ENCODE data around the gene ILRUN.
"Not testable (repeated sequence)": the region's sequence is repeated elsewhere in the genome, so short reads cannot be mapped to it uniquely, and the experiment has no call there.

The ILRUN gene

GRCh38 chr6:34696189-34696738 lies 303 bp downstream of the ILRUN start:
- Histone ChIP-seq H3K9me3 (replicated peaks; ENCODE audit: low read length) (no peaks in the 10 kb centered on the region), H3K4me3 (ENCODE audit: low read length) (peak overlapping the region; percentile 96), H3K4me2 (ENCODE audit: low read length) (peak overlapping the region; percentile 87), H3K27me3 (ENCODE audit: control insufficient read depth, insufficient read depth, low read length) (no peaks in the 10 kb centered on the region), H3K36me3 (ENCODE audit: insufficient read depth, low read length) (peaks cover 3% of the 10 kb centered on the region), H3K9ac (ENCODE audit: low read depth, low read length) (peak overlapping the region; percentile 97), H3K4me1 (ENCODE audit: control insufficient read depth, insufficient read depth, low read length) (peaks cover 10% of the 10 kb centered on the region)

GRCh38 chr6:34695729-34696188 lies 808 bp downstream of the ILRUN start:
- H3K4me3 ChIP-seq (ENCODE audit: low read length), result peak overlapping the region; percentile 96
- peak overlapping the region; percentile 97 for H3K9ac ChIP-seq (ENCODE audit: low read depth, low read length)
- H3K9me3 ChIP-seq (replicated peaks; ENCODE audit: low read length), result no peaks in the 10 kb centered on the region
- H3K27me3 ChIP-seq (ENCODE audit: control insufficient read depth, insufficient read depth, low read length), result no peaks in the 10 kb centered on the region
- peak overlapping the region; percentile 87 for H3K4me2 ChIP-seq (ENCODE audit: low read length)
- H3K36me3 ChIP-seq (ENCODE audit: insufficient read depth, low read length), result peaks cover 3% of the 10 kb centered on the region
- peaks cover 10% of the 10 kb centered on the region for H3K4me1 ChIP-seq (ENCODE audit: control insufficient read depth, insufficient read depth, low read length)

- Histone ChIP-seq H3K27me3 (ENCODE audit: control insufficient read depth, insufficient read depth, low read length) (no peaks in the 10 kb centered on the region), H3K9me3 (replicated peaks; ENCODE audit: low read length) (no peaks in the 10 kb centered on the region), H3K4me2 (ENCODE audit: low read length) (no peak overlapping the region), H3K36me3 (ENCODE audit: insufficient read depth, low read length) (peaks cover 3% of the 10 kb centered on the region), H3K9ac (ENCODE audit: low read depth, low read length) (no peak overlapping the region), H3K4me3 (ENCODE audit: low read length) (no peak overlapping the region), H3K4me1 (ENCODE audit: control insufficient read depth, insufficient read depth, low read length) (peaks cover 10% of the 10 kb centered on the region)
Measured at GRCh38 chr6:34692280-34692679, 4.3 kb downstream of the ILRUN start.

GRCh38 chr6:34689742-34690141 lies 6.8 kb downstream of the ILRUN start:
- Histone ChIP-seq H3K27me3 (ENCODE audit: control insufficient read depth, insufficient read depth, low read length) (no peaks in the 10 kb centered on the region), H3K4me2 (ENCODE audit: low read length) (no peak overlapping the region), H3K9me3 (replicated peaks; ENCODE audit: low read length) (no peaks in the 10 kb centered on the region), H3K36me3 (ENCODE audit: insufficient read depth, low read length) (peaks cover 3% of the 10 kb centered on the region), H3K9ac (ENCODE audit: low read depth, low read length) (no peak overlapping the region), H3K4me3 (ENCODE audit: low read length) (no peak overlapping the region), H3K4me1 (ENCODE audit: control insufficient read depth, insufficient read depth, low read length) (peaks cover 4% of the 10 kb centered on the region)

- H3K4me1 ChIP-seq (ENCODE audit: control insufficient read depth, insufficient read depth, low read length), result peaks cover 3% of the 10 kb centered on the region
- H3K27me3 ChIP-seq (ENCODE audit: control insufficient read depth, insufficient read depth, low read length), result no peaks in the 10 kb centered on the region
- H3K9me3 ChIP-seq (replicated peaks; ENCODE audit: low read length), result no peaks in the 10 kb centered on the region
- H3K4me2 ChIP-seq (ENCODE audit: low read length), result no peak overlapping the region
- no peak overlapping the region for H3K4me3 ChIP-seq (ENCODE audit: low read length)
- H3K9ac ChIP-seq (ENCODE audit: low read depth, low read length), result no peak overlapping the region
- peaks cover 3% of the 10 kb centered on the region for H3K36me3 ChIP-seq (ENCODE audit: insufficient read depth, low read length)
Measured at GRCh38 chr6:34688956-34689355, 7.6 kb downstream of the ILRUN start.

GRCh38 chr6:34684919-34685318 lies 11.6 kb downstream of the ILRUN start:
- Histone ChIP-seq H3K9ac (ENCODE audit: low read depth, low read length) (no peak overlapping the region), H3K9me3 (replicated peaks; ENCODE audit: low read length) (no peaks in the 10 kb centered on the region), H3K4me2 (ENCODE audit: low read length) (no peak overlapping the region), H3K27me3 (ENCODE audit: control insufficient read depth, insufficient read depth, low read length) (no peaks in the 10 kb centered on the region), H3K4me1 (ENCODE audit: control insufficient read depth, insufficient read depth, low read length) (peaks cover 13% of the 10 kb centered on the region), H3K36me3 (ENCODE audit: insufficient read depth, low read length) (no peaks in the 10 kb centered on the region), H3K4me3 (ENCODE audit: low read length) (no peak overlapping the region)

- Histone ChIP-seq H3K4me2 (ENCODE audit: low read length) (no peak overlapping the region), H3K4me1 (ENCODE audit: control insufficient read depth, insufficient read depth, low read length) (peaks cover 19% of the 10 kb centered on the region), H3K36me3 (ENCODE audit: insufficient read depth, low read length) (no peaks in the 10 kb centered on the region), H3K27me3 (ENCODE audit: control insufficient read depth, insufficient read depth, low read length) (no peaks in the 10 kb centered on the region), H3K9ac (ENCODE audit: low read depth, low read length) (no peak overlapping the region), H3K4me3 (ENCODE audit: low read length) (no peak overlapping the region), H3K9me3 (replicated peaks; ENCODE audit: low read length) (no peaks in the 10 kb centered on the region)
Measured at GRCh38 chr6:34684364-34684763, 12.2 kb downstream of the ILRUN start.

- no peak overlapping the region for H3K9ac ChIP-seq (ENCODE audit: low read depth, low read length)
- no peaks in the 10 kb centered on the region for H3K9me3 ChIP-seq (replicated peaks; ENCODE audit: low read length)
- peaks cover 19% of the 10 kb centered on the region for H3K4me1 ChIP-seq (ENCODE audit: control insufficient read depth, insufficient read depth, low read length)
- H3K4me3 ChIP-seq (ENCODE audit: low read length), result no peak overlapping the region
- no peaks in the 10 kb centered on the region for H3K36me3 ChIP-seq (ENCODE audit: insufficient read depth, low read length)
- H3K27me3 ChIP-seq (ENCODE audit: control insufficient read depth, insufficient read depth, low read length), result no peaks in the 10 kb centered on the region
- peak overlapping the region; percentile 36 for H3K4me2 ChIP-seq (ENCODE audit: low read length)
Measured at GRCh38 chr6:34680802-34681515, 15.6 kb downstream of the ILRUN start.

GRCh38 chr6:34680313-34680712 lies 16.3 kb downstream of the ILRUN start:
- H3K4me1 ChIP-seq (ENCODE audit: control insufficient read depth, insufficient read depth, low read length), result peaks cover 19% of the 10 kb centered on the region
- H3K4me2 ChIP-seq (ENCODE audit: low read length); H3K9me3 ChIP-seq (replicated peaks; ENCODE audit: low read length); H3K9ac ChIP-seq (ENCODE audit: low read depth, low read length); H3K4me3 ChIP-seq (ENCODE audit: low read length); H3K36me3 ChIP-seq (ENCODE audit: insufficient read depth, low read length); H3K27me3 ChIP-seq (ENCODE audit: control insufficient read depth, insufficient read depth, low read length): not testable (repeated sequence)

GRCh38 chr6:34679552-34680253 lies 16.9 kb downstream of the ILRUN start:
- no peak overlapping the region for H3K9ac ChIP-seq (ENCODE audit: low read depth, low read length)
- H3K4me3 ChIP-seq (ENCODE audit: low read length), result no peak overlapping the region
- no peaks in the 10 kb centered on the region for H3K27me3 ChIP-seq (ENCODE audit: control insufficient read depth, insufficient read depth, low read length)
- H3K9me3 ChIP-seq (replicated peaks; ENCODE audit: low read length), result no peaks in the 10 kb centered on the region
- no peaks in the 10 kb centered on the region for H3K36me3 ChIP-seq (ENCODE audit: insufficient read depth, low read length)
- peaks cover 19% of the 10 kb centered on the region for H3K4me1 ChIP-seq (ENCODE audit: control insufficient read depth, insufficient read depth, low read length)
- H3K4me2 ChIP-seq (ENCODE audit: low read length), result no peak overlapping the region

GRCh38 chr6:34676140-34676539 lies 20.4 kb downstream of the ILRUN start:
- Histone ChIP-seq H3K27me3 (ENCODE audit: control insufficient read depth, insufficient read depth, low read length) (no peaks in the 10 kb centered on the region), H3K4me1 (ENCODE audit: control insufficient read depth, insufficient read depth, low read length) (peaks cover 42% of the 10 kb centered on the region), H3K9me3 (replicated peaks; ENCODE audit: low read length) (no peaks in the 10 kb centered on the region), H3K9ac (ENCODE audit: low read depth, low read length) (no peak overlapping the region), H3K4me2 (ENCODE audit: low read length) (no peak overlapping the region), H3K4me3 (ENCODE audit: low read length) (no peak overlapping the region), H3K36me3 (ENCODE audit: insufficient read depth, low read length) (no peaks in the 10 kb centered on the region)

Measured in skeletal muscle satellite cell (primary cell).